GM12865 (cell line): ENCODE data around the gene COG4.

ENCODE experiments used
- DNase-seq: peaks from one replicate; pipeline ENCODE4 v3.0.0; 2010; ENCODE audit warnings: low read depth
- H3K4me3 ChIP-seq: 2 replicates; pipeline ENCODE4 v1.5.1; 2011; ENCODE audit warnings: mild to moderate bottlenecking, low read depth, low read length, control low read depth
- TF ChIP-seq, protein P1 (sequence below): IDR thresholded peaks from 2 replicates; pipeline ENCODE4 v1.5.1; 2011; ENCODE audit warnings: low read length, control low read depth, low read depth, inconsistent platforms; ENCODE audit not compliant: insufficient read depth; ENCODE audit errors: missing control alignments

Gene COG4

DNA sequence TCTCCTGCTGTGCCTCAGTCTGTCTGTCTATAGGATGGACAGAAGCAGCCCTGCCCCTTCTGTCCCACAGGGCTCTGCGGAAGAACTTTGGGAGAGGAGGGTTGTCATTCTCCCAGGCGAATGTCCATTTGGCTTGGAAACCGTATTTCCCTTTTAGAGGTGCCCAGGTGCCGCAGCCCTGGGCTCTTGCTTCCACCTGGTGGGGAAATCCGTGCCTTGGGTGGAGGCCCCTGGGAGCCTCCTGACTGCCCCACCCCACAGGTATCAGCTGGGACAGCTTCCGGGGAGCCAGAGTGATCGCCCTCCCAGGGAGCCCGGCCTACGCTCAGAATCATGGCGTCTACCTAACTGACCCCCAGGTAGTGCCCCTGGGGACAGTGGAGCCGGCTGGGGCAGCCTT, 56.2 kb downstream of the COG4 start:
- TF ChIP-seq, protein P1, sequence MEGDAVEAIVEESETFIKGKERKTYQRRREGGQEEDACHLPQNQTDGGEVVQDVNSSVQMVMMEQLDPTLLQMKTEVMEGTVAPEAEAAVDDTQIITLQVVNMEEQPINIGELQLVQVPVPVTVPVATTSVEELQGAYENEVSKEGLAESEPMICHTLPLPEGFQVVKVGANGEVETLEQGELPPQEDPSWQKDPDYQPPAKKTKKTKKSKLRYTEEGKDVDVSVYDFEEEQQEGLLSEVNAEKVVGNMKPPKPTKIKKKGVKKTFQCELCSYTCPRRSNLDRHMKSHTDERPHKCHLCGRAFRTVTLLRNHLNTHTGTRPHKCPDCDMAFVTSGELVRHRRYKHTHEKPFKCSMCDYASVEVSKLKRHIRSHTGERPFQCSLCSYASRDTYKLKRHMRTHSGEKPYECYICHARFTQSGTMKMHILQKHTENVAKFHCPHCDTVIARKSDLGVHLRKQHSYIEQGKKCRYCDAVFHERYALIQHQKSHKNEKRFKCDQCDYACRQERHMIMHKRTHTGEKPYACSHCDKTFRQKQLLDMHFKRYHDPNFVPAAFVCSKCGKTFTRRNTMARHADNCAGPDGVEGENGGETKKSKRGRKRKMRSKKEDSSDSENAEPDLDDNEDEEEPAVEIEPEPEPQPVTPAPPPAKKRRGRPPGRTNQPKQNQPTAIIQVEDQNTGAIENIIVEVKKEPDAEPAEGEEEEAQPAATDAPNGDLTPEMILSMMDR = no peak
- DNase-seq = no peak
- H3K4me3 ChIP-seq = no peak overlapping the region

DNA sequence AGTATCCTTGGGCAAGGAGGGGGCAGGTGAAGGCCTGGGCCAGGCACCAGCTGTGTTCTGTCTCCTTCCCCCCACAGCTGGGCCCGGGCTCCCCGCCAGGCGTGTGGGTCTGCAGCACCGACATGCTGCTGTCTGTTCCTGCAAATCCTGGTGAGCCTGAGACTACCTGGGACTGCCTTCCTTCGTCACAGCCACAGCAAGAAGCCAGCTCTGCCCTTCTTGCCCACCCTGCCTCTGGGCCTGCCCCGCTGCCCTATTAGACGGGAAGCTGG, 56.6 kb downstream of the COG4 start:
- TF ChIP-seq, protein P1 = no peak
- no peak for DNase-seq
- no peak overlapping the region for H3K4me3 ChIP-seq

DNA sequence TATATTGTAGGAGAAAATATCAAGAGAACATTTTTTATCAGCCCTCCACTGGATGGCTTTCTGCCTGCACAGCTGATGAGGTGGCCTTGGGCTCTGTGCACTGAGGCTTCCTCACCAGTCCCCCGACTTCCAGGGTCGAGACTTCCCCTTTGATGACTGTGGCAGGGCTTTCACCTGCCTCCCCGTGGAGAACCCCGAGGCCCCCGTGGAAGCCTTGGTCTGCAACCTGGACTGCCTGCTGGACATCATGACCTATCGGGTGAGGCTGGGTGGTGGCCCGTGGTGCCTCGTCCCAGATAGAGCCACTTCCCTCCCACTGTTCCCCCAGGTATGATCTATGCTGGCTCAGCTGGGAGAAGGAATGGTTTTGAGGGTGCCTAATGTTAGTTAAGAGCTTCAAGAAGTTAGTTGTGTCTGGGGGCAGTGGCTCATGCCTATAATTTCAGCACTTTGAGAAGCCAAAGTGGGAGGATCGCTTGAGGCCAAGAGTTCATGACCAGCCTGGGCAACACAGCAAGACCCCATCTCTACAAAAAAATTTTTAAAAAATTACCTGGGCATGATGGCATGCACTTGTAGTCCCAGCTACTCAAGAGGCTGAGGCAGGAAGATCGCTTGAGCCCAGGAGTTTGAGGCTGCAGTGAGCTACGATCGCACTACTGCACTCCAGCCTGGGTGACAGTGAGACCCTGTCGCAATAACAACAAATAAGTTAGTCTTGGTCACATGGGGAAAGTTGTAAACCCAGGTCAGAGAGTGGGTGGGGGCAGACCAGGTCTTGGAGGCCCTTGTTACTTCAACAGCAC, 57.2 kb downstream of the COG4 start:
- TF ChIP-seq, protein P1 = no peak
- no peak for DNase-seq
- no peak overlapping the region for H3K4me3 ChIP-seq

DNA sequence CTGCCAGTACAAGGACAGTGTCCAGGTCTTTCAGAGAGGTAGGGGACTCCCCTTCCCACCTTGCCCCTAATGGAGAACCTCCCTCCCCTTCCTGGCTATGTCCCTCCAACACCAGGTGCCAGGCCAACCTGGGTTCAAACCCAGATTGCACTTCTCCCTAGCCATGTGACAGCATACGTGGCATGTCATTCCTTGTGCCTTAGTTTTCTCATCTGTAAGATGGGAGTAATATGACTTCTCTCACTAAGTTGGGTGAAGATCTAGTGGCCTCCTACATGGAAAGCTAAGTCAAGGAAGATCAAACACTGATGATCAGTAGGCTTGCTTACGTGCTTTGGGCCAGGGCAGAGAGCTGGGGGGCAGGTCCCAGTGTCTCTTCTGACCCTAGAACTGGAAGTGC, 60.1 kb downstream of the COG4 start:
- TF ChIP-seq, protein P1 = no peak
- DNase-seq = no peak

DNA sequence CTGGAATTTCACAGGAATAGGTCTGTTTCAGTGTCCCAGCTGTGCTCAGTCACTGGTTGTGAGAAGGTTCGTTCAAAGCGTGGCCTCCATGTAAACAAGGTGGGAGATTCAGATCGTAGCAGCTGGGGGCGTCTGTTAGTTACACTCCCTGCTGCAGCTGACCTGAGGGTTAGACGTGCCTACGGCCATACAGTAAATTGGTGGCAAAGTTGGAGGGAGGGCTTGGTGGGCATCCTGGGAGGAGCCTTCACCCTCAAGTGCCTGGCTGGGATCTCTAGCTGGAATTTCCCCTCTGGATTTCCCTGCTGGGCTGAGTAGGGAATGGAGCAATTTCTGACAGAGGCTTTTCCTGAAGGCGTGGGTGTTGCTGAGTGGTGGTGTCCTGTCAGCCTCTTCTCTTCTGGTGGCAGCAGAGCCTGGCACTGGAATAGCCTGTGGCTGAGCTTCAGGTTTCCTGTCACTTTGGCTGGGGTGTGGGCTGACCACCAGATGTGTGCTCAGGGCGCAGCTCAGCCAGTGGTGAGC, 62.6 kb downstream of the COG4 start:
- no peak overlapping the region for H3K4me3 ChIP-seq
- DNase-seq = peak; percentile 45
- TF ChIP-seq, protein P1 = no peak

More for the DNA sequence above, 60.1 kb downstream of the COG4 start:
- H3K4me3 ChIP-seq = no peak overlapping the region

DNA sequence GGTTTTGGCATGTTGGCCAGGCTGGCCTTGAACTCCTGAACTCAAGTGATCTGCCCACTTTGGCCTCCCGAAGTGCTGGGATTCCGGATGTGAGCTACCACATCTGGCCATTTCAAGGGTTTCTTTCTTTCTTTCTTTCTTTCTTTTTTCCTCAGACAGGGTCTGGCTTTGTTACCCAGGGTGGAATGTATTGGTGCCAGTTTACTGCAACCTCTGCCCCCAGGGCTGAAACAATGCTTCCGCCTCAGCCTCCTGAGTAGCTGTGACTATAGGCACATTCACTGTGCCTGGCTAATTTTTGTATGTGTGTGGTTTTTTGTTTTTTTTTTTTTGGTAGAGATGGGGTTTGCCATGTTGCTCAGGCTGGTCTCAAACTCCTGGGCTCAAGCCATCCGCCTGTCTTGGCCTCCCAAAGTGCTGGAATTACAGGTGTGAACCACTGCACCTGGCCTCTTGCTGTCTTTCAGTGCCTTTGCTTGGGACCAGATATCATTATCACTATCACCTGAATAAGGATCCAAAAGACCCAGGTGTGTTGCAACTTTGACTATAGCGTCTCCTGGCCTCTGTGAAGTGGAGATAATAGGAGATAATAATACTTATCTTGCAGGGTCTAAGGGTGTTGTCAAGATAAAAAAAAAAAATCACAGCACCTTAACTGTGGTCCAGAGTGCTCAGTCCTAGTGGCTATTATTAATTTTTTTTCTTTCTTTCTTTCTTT, 65.7 kb downstream of the COG4 start:
- TF ChIP-seq, protein P1 = no peak
- DNase-seq = no peak
- H3K4me3 ChIP-seq = no peak overlapping the region
